ENCODE measurements around the gene MYOZ3. TPM values are rescaled to one million over a fixed set of nuclear protein-coding genes. Genes with fewer than 3 reads are reported as not detected.

Gene MYOZ3
- total RNA-seq, 2 donors from 2014 or later, result 12.4 to 15.8 TPM

- H3K4me3 ChIP-seq (ENCODE audit: low read length), result peak overlapping the region; percentile 86
- WGBS, 2 experiments (ENCODE audit: insufficient coverage in 1 of 2, insufficient read length in 1 of 2), result 73 to 74% methylated on average over 6 to 7 of the region's 7 CpGs
These were observed 11.8 kb downstream of the MYOZ3 start for GRCh38 chr5:150672884-150673275.

GRCh38 chr5:150674341-150674821 lies 13.3 kb downstream of the MYOZ3 start:
- peaks cover 8% of the 10 kb centered on the region for H3K4me1 ChIP-seq (ENCODE audit: control insufficient read depth, insufficient read depth, low read length)
- TF ChIP-seq, protein P1, sequence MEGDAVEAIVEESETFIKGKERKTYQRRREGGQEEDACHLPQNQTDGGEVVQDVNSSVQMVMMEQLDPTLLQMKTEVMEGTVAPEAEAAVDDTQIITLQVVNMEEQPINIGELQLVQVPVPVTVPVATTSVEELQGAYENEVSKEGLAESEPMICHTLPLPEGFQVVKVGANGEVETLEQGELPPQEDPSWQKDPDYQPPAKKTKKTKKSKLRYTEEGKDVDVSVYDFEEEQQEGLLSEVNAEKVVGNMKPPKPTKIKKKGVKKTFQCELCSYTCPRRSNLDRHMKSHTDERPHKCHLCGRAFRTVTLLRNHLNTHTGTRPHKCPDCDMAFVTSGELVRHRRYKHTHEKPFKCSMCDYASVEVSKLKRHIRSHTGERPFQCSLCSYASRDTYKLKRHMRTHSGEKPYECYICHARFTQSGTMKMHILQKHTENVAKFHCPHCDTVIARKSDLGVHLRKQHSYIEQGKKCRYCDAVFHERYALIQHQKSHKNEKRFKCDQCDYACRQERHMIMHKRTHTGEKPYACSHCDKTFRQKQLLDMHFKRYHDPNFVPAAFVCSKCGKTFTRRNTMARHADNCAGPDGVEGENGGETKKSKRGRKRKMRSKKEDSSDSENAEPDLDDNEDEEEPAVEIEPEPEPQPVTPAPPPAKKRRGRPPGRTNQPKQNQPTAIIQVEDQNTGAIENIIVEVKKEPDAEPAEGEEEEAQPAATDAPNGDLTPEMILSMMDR (conservative IDR thresholded peaks at IDR 0.05), result no peak
- H3K9ac ChIP-seq (ENCODE audit: extremely low read depth, low read length, poor library complexity, severe bottlenecking), result no peak overlapping the region
- WGBS, 2 experiments (ENCODE audit: insufficient coverage in 1 of 2, insufficient read length in 1 of 2), result 82 to 96% methylated on average over 4 of the region's 4 CpGs
- no peak overlapping the region for H3K4me3 ChIP-seq (ENCODE audit: low read length)
- peak; percentile 63 for DNase-seq
- peaks cover 5% of the 10 kb centered on the region for H3K9me3 ChIP-seq (ENCODE audit: control insufficient read depth, low read length)
- Mint-ChIP-seq H3K9me3 (peaks cover 4% of the 10 kb centered on the region), H3K27me3 (ENCODE audit: insufficient read depth) (no peaks in the 10 kb centered on the region), H3K36me3 (ENCODE audit: low read depth) (peaks cover 25% of the 10 kb centered on the region), H3K4me3 (peak overlapping the region; percentile 28), H3K4me1 (peaks cover 21% of the 10 kb centered on the region), H3K27ac (no peak overlapping the region)
- H3K27ac ChIP-seq (ENCODE audit: low read depth, low read length), result no peak overlapping the region
- no peaks in the 10 kb centered on the region for H3K36me3 ChIP-seq (ENCODE audit: control insufficient read depth, insufficient read depth, low read length)
- H3K27me3 ChIP-seq (ENCODE audit: control insufficient read depth, insufficient read depth, low read length, poor library complexity, severe bottlenecking), result no peaks in the 10 kb centered on the region

More at GRCh38 chr5:150672884-150673275, 11.8 kb downstream of the MYOZ3 start:
- H3K27ac Mint-ChIP-seq, result peak overlapping the region; percentile 85
- TF ChIP-seq, protein P1 (conservative IDR thresholded peaks at IDR 0.05), result no peak
- H3K9me3 Mint-ChIP-seq, result peaks cover 4% of the 10 kb centered on the region
- H3K36me3 ChIP-seq (ENCODE audit: control insufficient read depth, insufficient read depth, low read length), result no peaks in the 10 kb centered on the region
- H3K36me3 Mint-ChIP-seq (ENCODE audit: low read depth), result peaks cover 26% of the 10 kb centered on the region
- DNase-seq, result no peak
- no peaks in the 10 kb centered on the region for H3K27me3 Mint-ChIP-seq (ENCODE audit: insufficient read depth)
- H3K9me3 ChIP-seq (ENCODE audit: control insufficient read depth, low read length), result peaks cover 5% of the 10 kb centered on the region
- H3K27me3 ChIP-seq (ENCODE audit: control insufficient read depth, insufficient read depth, low read length, poor library complexity, severe bottlenecking), result no peaks in the 10 kb centered on the region
- H3K27ac ChIP-seq (ENCODE audit: low read depth, low read length), result no peak overlapping the region
- H3K9ac ChIP-seq (ENCODE audit: extremely low read depth, low read length, poor library complexity, severe bottlenecking), result no peak overlapping the region
- peak overlapping the region; percentile 81 for H3K4me3 Mint-ChIP-seq
- peaks cover 8% of the 10 kb centered on the region for H3K4me1 ChIP-seq (ENCODE audit: control insufficient read depth, insufficient read depth, low read length)
- H3K4me1 Mint-ChIP-seq, result peaks cover 21% of the 10 kb centered on the region

GRCh38 chr5:150675069-150675468 lies 14.0 kb downstream of the MYOZ3 start:
- Mint-ChIP-seq H3K36me3 (ENCODE audit: low read depth) (peaks cover 22% of the 10 kb centered on the region), H3K27ac (no peak overlapping the region), H3K4me1 (peaks cover 18% of the 10 kb centered on the region), H3K27me3 (ENCODE audit: insufficient read depth) (no peaks in the 10 kb centered on the region), H3K4me3 (no peak overlapping the region), H3K9me3 (peaks cover 1% of the 10 kb centered on the region)
- Histone ChIP-seq H3K4me3 (ENCODE audit: low read length) (no peak overlapping the region), H3K9ac (ENCODE audit: extremely low read depth, low read length, poor library complexity, severe bottlenecking) (no peak overlapping the region), H3K27me3 (ENCODE audit: control insufficient read depth, insufficient read depth, low read length, poor library complexity, severe bottlenecking) (no peaks in the 10 kb centered on the region), H3K27ac (ENCODE audit: low read depth, low read length) (no peak overlapping the region), H3K36me3 (ENCODE audit: control insufficient read depth, insufficient read depth, low read length) (no peaks in the 10 kb centered on the region), H3K9me3 (ENCODE audit: control insufficient read depth, low read length) (peaks cover 3% of the 10 kb centered on the region), H3K4me1 (ENCODE audit: control insufficient read depth, insufficient read depth, low read length) (peaks cover 7% of the 10 kb centered on the region)
- TF ChIP-seq, protein P1 (conservative IDR thresholded peaks at IDR 0.05), result no peak
- DNase-seq, result no peak
- WGBS, 2 experiments (ENCODE audit: insufficient coverage in 1 of 2, insufficient read length in 1 of 2), result 92 to 97% methylated on average over 5 to 6 of the region's 6 CpGs

All from endodermal cell (in vitro differentiated cells).